Hepatocyte (in vitro differentiated cells): ENCODE data around the gene SLC6A3. TPM values are rescaled to one million over a fixed set of nuclear protein-coding genes. Genes with fewer than 3 reads are reported as not detected.

Source experiments
- DNase-seq: peaks from one replicate; pipeline ENCODE4 v3.0.0-alpha.2; 2016; ENCODE audit warnings: low spot score
- H2AFZ ChIP-seq: fragments of 200-600 bp; sonication (generic); 2 replicates; pipeline ENCODE4 v1.6.0; 2016; ENCODE audit warnings: antibody characterized with exemption, mild to moderate bottlenecking
- H3K27ac ChIP-seq: fragments of 200-600 bp; sonication (generic); 2 replicates; pipeline ENCODE4 v1.5.1; 2016; ENCODE audit warnings: mild to moderate bottlenecking
- H3K27me3 ChIP-seq: fragments of 200-600 bp; sonication (generic); 2 replicates; pipeline ENCODE4 v1.6.1; 2016
- H3K36me3 ChIP-seq: fragments of 200-600 bp; sonication (generic); replicated peaks from 2 replicates; pipeline ENCODE4 v1.5.1; 2016; ENCODE audit warnings: low read depth; ENCODE audit not compliant: insufficient read depth
- H3K4me1 ChIP-seq: fragments of 200-600 bp; sonication (generic); 2 replicates; pipeline ENCODE4 v1.5.1; 2016; ENCODE audit warnings: mild to moderate bottlenecking, moderate library complexity; ENCODE audit not compliant: insufficient read depth
- H3K4me2 ChIP-seq: fragments of 200-600 bp; sonication (generic); 2 replicates; pipeline ENCODE4 v1.6.0; 2016
- H3K4me3 ChIP-seq: fragments of 200-600 bp; sonication (generic); 2 replicates; pipeline ENCODE4 v1.5.1; 2016; ENCODE audit warnings: mild to moderate bottlenecking
- H3K79me2 ChIP-seq: fragments of 200-600 bp; sonication (generic); 2 replicates; pipeline ENCODE4 v1.6.0; 2017; ENCODE audit warnings: mild to moderate bottlenecking
- H3K9me2 ChIP-seq: fragments of 200-600 bp; sonication (generic); replicated peaks from 2 replicates; pipeline ENCODE4 v1.6.0; 2017; ENCODE audit warnings: mild to moderate bottlenecking; ENCODE audit not compliant: insufficient read depth
- H3K9me3 ChIP-seq: fragments of 200-600 bp; sonication (generic); 2 replicates; pipeline ENCODE4 v1.5.1; 2016; ENCODE audit warnings: low read depth, mild to moderate bottlenecking
- H4K20me1 ChIP-seq: fragments of 200-600 bp; sonication (generic); 2 replicates; pipeline ENCODE4 v1.6.0; 2016; ENCODE audit warnings: mild to moderate bottlenecking; ENCODE audit not compliant: insufficient read depth, poor library complexity, severe bottlenecking
- EZH2 ChIP-seq: fragments of 200-600 bp; sonication (generic); IDR thresholded peaks from 2 replicates; pipeline ENCODE4 v1.6.1; 2016; ENCODE audit warnings: antibody characterized with exemption, mild to moderate bottlenecking, borderline replicate concordance
- EZH2phosphoT487 ChIP-seq: fragments of 200-600 bp; sonication (generic); IDR thresholded peaks from one replicate; pipeline ENCODE4 v1.6.1; 2018; ENCODE audit warnings: antibody characterized with exemption, mild to moderate bottlenecking, low read depth, moderate library complexity; ENCODE audit not compliant: unreplicated experiment, severe bottlenecking
- WGBS: methylation state at CpG from one replicate; pipeline ENCODE4 v1.1.6; 2016; ENCODE audit warnings: low lambda C conversion rate; ENCODE audit errors: missing lambda C conversion rate; 5-methylcytosine and 5-hydroxymethylcytosine counted together
- polyA plus RNA-seq: library from polyadenylated mRNA; unstranded; fragments of >200 nt; fragmentation: Nextera tagmentation; extraction: Ambion mirVana; gene quantifications from 2 replicates; pipeline ENCODE4 v1.2.1, GENCODE V29; 2016
- total RNA-seq: library from RNA; depleted of rRNA; stranded (reverse); fragments of >200 nt; gene quantifications from 2 replicates; pipeline ENCODE4 v1.2.3, GENCODE V29; 2014
- TF ChIP-seq, protein P1 (sequence below): fragments of 200-600 bp; sonication (generic); IDR thresholded peaks from 2 replicates; pipeline ENCODE4 v1.5.1; 2016; ENCODE audit warnings: antibody characterized with exemption, mild to moderate bottlenecking; ENCODE audit not compliant: poor library complexity

The SLC6A3 gene
- total and polyA plus RNA-seq, 2 experiments from 2014 or later: not detected

DNA sequence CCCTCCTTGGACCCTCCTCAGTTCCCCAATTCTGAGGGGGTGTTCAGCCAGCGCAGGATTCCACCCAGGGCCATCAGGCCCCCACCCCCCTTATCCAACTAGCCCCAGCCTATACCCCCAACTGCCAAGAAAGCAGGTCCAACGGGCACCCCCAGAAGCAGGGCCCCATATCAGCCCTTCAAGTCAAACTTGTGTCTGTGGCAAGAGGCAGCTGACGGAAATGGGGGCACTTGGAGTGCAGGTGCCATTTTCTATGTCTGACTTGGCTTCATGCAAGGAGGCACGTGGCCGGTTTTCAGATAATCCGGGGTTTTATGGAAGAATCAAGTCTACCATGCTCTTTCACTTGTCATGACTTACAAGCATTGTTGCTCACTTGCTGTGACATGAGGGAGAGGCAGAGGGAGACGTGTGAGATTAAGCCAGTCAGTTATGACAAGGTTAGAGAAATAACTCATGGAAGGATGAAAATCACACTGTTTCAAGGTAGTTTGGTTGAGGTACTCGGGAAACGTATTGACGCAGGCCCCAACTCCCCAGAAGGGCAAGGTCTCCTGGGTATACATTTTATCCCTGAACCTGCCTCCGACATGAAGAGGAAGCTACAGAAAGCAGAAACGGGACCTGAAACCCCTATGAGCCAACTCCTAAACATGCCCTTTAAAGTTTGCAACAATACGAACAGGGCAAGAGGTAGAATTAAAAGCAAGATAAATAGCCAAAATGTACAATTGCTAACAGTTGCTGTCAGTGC lies 73.8 kb downstream of the SLC6A3 start:
- Histone ChIP-seq H3K79me2 (no peaks in the 10 kb centered on the region), H4K20me1 (no peaks in the 10 kb centered on the region), H3K4me2 (no peak overlapping the region), H3K9me2 (no peaks in the 10 kb centered on the region), H3K4me3 (no peak overlapping the region), H3K4me1 (no peaks in the 10 kb centered on the region), H2AFZ (no peak overlapping the region), H3K27ac (no peak overlapping the region), H3K36me3 (no peaks in the 10 kb centered on the region), H3K9me3 (no peaks in the 10 kb centered on the region), H3K27me3 (peaks cover 16% of the 10 kb centered on the region)
- no peak for DNase-seq
- TF ChIP-seq, protein P1, sequence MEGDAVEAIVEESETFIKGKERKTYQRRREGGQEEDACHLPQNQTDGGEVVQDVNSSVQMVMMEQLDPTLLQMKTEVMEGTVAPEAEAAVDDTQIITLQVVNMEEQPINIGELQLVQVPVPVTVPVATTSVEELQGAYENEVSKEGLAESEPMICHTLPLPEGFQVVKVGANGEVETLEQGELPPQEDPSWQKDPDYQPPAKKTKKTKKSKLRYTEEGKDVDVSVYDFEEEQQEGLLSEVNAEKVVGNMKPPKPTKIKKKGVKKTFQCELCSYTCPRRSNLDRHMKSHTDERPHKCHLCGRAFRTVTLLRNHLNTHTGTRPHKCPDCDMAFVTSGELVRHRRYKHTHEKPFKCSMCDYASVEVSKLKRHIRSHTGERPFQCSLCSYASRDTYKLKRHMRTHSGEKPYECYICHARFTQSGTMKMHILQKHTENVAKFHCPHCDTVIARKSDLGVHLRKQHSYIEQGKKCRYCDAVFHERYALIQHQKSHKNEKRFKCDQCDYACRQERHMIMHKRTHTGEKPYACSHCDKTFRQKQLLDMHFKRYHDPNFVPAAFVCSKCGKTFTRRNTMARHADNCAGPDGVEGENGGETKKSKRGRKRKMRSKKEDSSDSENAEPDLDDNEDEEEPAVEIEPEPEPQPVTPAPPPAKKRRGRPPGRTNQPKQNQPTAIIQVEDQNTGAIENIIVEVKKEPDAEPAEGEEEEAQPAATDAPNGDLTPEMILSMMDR: no peak
- no peak for TF ChIP-seq EZH2
- TF ChIP-seq EZH2phosphoT487: no peak
- 90% methylated on average over 13 of the region's 13 CpGs for WGBS

DNA sequence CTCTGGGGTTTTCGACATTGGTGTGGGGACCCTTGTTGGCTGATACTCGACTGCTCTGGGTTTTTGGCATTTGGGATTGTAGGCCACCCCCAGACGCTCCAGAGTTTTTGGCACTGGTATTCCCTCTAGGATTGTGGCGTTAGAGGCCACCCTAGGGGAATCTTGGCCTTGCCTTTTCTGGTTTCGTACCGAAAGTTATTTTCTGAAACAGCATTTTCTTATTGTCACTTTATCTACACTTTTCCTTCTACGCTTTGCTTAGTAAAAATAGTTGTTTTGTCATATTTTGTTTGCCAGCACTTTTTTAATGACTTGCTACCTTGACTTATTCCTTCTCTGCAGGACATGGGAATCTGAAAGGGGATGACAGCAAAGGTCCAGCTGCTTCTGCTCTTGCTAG lies 75.2 kb downstream of the SLC6A3 start:
- H3K27me3 ChIP-seq: peaks cover 20% of the 10 kb centered on the region
- no peaks in the 10 kb centered on the region for H3K79me2 ChIP-seq
- no peak overlapping the region for H2AFZ ChIP-seq
- H3K9me3 ChIP-seq: no peaks in the 10 kb centered on the region
- no peak overlapping the region for H3K4me2 ChIP-seq
- H4K20me1 ChIP-seq: no peaks in the 10 kb centered on the region
- no peak overlapping the region for H3K27ac ChIP-seq
- TF ChIP-seq EZH2 (no peak), EZH2phosphoT487 (no peak)
- TF ChIP-seq, protein P1: no peak
- H3K4me1 ChIP-seq: no peaks in the 10 kb centered on the region
- WGBS: 88% methylated on average over 7 of the region's 7 CpGs
- no peak for DNase-seq
- no peak overlapping the region for H3K4me3 ChIP-seq
- H3K36me3 ChIP-seq: no peaks in the 10 kb centered on the region
- H3K9me2 ChIP-seq: no peaks in the 10 kb centered on the region

DNA sequence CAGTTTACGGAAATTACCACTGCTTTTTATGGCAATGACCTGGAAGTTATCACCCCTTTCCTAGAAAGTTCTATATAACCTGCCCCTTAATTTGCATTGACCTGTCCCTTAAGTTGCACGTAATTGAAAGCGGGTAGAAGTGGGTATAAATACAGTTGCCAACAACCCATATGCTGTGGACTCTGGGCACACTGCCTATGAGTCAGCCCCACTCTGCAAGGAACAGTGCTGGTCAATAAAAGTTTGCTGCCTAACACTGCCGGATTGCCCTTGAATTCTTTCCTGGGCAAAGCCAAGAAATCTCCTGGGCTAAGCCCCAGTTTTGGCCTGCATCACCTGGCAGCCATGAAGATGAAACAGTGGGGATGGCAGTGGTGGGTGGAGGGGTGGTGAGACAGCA lies 76.5 kb downstream of the SLC6A3 start:
- Histone ChIP-seq H3K9me3 (no peaks in the 10 kb centered on the region), H3K4me1 (no peaks in the 10 kb centered on the region), H2AFZ (no peak overlapping the region), H3K36me3 (no peaks in the 10 kb centered on the region), H3K4me3 (no peak overlapping the region), H3K27ac (no peak overlapping the region), H3K27me3 (peaks cover 20% of the 10 kb centered on the region), H3K4me2 (no peak overlapping the region), H4K20me1 (no peaks in the 10 kb centered on the region), H3K9me2 (no peaks in the 10 kb centered on the region), H3K79me2 (no peaks in the 10 kb centered on the region)
- TF ChIP-seq, protein P1: no peak
- TF ChIP-seq EZH2 (no peak), EZH2phosphoT487 (no peak)
- WGBS: 89% methylated on average over 4 of the region's 4 CpGs
- no peak for DNase-seq
